ENCODE data around the gene IL9.

DNA sequence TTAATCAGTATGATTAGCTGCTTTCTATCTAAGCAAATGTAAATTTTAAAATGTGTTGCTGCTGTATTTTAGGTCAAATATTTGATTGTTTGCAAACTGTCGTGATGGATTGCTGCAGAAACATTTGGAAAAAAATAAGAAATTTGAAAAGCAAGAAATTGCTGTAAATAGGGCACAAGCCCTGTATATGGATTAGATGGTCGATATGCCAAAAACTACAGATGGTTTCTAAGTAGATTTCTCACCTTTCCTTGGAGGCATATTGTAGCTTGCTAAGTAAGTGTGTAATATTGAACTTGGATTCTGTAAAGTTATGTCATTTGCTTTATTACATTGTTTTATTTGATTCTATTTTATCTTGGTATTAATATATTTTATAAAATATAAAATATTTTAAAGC, 46.1 kb upstream of the IL9 start:
- TF ChIP-seq, protein P1, sequence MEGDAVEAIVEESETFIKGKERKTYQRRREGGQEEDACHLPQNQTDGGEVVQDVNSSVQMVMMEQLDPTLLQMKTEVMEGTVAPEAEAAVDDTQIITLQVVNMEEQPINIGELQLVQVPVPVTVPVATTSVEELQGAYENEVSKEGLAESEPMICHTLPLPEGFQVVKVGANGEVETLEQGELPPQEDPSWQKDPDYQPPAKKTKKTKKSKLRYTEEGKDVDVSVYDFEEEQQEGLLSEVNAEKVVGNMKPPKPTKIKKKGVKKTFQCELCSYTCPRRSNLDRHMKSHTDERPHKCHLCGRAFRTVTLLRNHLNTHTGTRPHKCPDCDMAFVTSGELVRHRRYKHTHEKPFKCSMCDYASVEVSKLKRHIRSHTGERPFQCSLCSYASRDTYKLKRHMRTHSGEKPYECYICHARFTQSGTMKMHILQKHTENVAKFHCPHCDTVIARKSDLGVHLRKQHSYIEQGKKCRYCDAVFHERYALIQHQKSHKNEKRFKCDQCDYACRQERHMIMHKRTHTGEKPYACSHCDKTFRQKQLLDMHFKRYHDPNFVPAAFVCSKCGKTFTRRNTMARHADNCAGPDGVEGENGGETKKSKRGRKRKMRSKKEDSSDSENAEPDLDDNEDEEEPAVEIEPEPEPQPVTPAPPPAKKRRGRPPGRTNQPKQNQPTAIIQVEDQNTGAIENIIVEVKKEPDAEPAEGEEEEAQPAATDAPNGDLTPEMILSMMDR (IDR thresholded peaks at IDR 0.05), result no peak
- TF ChIP-seq EP300 (IDR thresholded peaks at IDR 0.05) (no peak), POLR2A (IDR thresholded peaks at IDR 0.05) (no peak), POLR2AphosphoS5 (IDR thresholded peaks at IDR 0.05) (no peak)
